Measurements from ENCODE around the gene PTGES3L. TPM values are rescaled to one million over a fixed set of nuclear protein-coding genes. Genes with fewer than 3 reads are reported as not detected.

The PTGES3L gene
- polyA plus RNA-seq (2011; rRNA removed): 3.3 and 3.4 TPM in 2 replicates
- 1.5 and 2.0 TPM in 2 replicates for polyA minus RNA-seq (2011; rRNA and poly(A)+ RNA removed)

DNA sequence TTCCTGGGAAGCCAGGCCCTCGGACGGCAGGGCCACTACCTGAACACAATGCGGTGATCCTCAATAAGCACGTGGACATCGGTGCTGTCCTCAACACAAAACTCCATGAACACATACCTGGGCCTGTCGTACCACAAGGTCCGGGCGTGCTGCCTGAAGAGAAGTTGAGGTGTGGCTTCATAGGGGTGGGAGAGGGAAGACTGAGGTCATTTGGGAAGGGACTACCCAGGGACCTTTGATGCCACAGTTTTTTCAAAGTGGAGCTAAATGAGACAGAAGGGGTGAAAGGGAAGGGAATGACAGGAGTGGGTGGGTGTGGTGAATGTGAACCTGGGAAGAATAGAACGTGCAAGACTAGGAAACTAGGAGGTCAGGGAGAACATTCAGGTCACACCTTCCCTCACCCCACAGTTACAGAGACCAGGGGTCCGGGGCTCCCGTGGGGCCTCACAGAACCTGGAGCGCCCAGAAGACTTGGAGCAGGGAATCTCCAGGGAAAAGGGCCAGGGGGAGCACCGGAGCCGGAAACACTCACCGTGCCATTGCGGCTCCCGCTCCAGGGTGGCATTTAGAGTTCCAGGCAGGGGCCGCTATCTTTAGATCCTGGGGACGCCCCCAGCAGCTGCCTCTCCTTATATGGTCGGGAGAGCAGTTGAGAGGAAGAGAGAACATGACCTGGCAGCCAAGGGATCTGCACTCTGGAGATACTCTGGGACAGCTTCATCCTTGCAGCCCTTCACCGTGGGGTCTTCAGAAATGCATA, at the start of gene PTGES3L:
Gene PTGES3L (minus strand): TSS at position 570 of the 763 bp plus-strand sequence. CDS start 27 bp downstream, at position 543.
- TF ChIP-seq CTCF (IDR thresholded peaks at IDR 0.05; ENCODE audit: insufficient read depth, low read depth, low read length): 0 out of 2 replicates have a peak, but pooled peaks have one; percentile 8
- Histone ChIP-seq H3K4me3 (ENCODE audit: low read depth, low read length) (peak within 1 kb of the TSS; percentile 99), H3K27me3 (ENCODE audit: control insufficient read depth, insufficient read depth, low read length) (no peaks in the 10 kb centered on the region), H3K36me3 (ENCODE audit: control insufficient read depth, insufficient read depth, low read length) (no peaks in the 10 kb centered on the region; the same call in 1 of the 2 replicates)
- ChIA-PET CTCF (interaction anchor here (0.7 kb wide), 2 partner anchors 55 to 899 kb away, joined by 3 read pairs; no protein-coding TSS in a partner anchor), POLR2A (interaction anchor here (1.3 kb wide), 1 partner anchor 18 kb away, joined by 3 read pairs; no protein-coding TSS in a partner anchor)
- no peak for DNase-seq (ENCODE audit: low read depth)

- no peaks in the 10 kb centered on the region for H3K36me3 ChIP-seq (ENCODE audit: control insufficient read depth, insufficient read depth, low read length)
- ChIA-PET CTCF (no interaction called here), POLR2A (no interaction called here)
- no peak for DNase-seq (ENCODE audit: low read depth)
- peaks cover 2% of the 10 kb centered on the region; the same call in 1 of the 2 replicates for H3K27me3 ChIP-seq (ENCODE audit: control insufficient read depth, insufficient read depth, low read length)
- no peak for TF ChIP-seq CTCF (IDR thresholded peaks at IDR 0.05; ENCODE audit: insufficient read depth, low read depth, low read length)
- no peak overlapping the region for H3K4me3 ChIP-seq (ENCODE audit: low read depth, low read length)
Observed at GRCh38 chr17:43028221-43028861, 48.5 kb upstream of the PTGES3L start.

DNA sequence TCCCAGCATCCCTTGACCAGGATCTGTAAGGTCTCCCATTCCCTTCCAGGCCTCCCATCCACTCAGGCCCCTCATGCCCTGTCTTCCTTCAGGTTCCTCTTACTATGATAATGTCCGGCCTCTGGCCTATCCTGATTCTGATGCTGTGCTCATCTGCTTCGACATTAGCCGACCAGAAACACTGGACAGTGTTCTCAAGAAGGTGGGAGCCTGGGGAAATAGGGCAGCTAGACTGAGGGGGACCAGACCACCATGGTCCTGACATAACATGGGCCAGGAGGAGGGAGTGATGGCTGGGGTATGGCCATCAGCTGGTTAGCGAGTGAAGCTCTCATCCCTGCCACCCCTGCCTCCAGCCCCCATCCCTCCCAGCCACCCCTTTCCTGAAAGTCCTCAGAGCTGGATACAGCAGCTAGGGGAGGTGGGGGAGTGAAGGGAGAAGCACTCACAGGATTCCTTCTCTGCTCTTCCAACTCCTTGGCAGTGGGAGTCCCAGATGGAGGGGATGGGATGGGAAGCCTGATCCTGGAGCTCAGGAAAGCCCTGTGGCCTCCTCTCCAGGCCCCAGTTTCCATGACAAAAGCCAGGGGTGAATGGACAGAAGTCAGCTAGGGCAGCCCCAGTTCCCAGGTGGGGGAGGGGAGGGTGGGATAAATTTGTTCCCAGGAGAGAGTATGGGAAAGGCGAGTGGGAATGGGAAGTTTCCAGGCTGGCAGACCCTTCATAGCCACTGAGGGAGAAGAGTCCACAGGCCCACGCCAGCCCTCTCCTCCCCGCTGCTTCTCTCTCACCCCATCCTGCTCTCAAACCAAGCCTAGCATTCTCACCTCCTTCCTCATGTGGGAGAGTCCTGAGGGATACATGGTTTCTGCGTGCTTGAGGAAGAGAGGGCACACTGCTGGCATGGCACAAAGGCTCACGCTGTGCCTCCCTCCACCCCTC, 47.5 kb upstream of the PTGES3L start:
- no peak for TF ChIP-seq CTCF (IDR thresholded peaks at IDR 0.05; ENCODE audit: insufficient read depth, low read depth, low read length)
- H3K36me3 ChIP-seq (ENCODE audit: control insufficient read depth, insufficient read depth, low read length): no peaks in the 10 kb centered on the region
- ChIA-PET POLR2A (no interaction called here), CTCF (no interaction called here)
- H3K27me3 ChIP-seq (ENCODE audit: control insufficient read depth, insufficient read depth, low read length): peaks cover 2% of the 10 kb centered on the region; the same call in 1 of the 2 replicates
- DNase-seq (ENCODE audit: low read depth): no peak
- no peak overlapping the region for H3K4me3 ChIP-seq (ENCODE audit: low read depth, low read length)

DNA sequence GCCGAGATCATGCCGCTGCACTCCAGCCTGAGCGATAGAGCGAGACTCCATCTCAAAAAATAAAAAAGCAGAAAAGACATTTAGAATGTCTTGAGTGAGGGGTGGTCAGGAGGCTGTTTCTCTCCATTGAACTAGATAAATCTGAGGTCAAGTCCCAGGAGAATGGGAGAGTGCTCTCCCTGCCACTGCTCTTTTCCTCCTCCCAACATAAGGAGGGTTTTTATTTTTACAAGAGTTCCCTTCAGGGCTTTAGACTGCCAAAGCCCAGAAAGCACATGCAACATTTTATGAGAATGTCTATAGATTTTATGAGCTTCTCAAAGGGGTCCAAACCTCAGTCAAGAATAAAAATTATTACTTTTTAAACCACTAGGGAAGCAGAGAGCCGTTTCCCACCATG, 46.7 kb upstream of the PTGES3L start:
- H3K36me3 ChIP-seq (ENCODE audit: control insufficient read depth, insufficient read depth, low read length): no peaks in the 10 kb centered on the region
- H3K4me3 ChIP-seq (ENCODE audit: low read depth, low read length): no peak overlapping the region
- H3K27me3 ChIP-seq (ENCODE audit: control insufficient read depth, insufficient read depth, low read length): peaks cover 2% of the 10 kb centered on the region; the same call in 1 of the 2 replicates
- ChIA-PET POLR2A (no interaction called here), CTCF (interaction anchor here (1.3 kb wide), 1 partner anchor 16 kb away, joined by 7 read pairs; no protein-coding TSS in a partner anchor)
- DNase-seq (ENCODE audit: low read depth): no peak
- TF ChIP-seq CTCF (IDR thresholded peaks at IDR 0.05; ENCODE audit: insufficient read depth, low read depth, low read length): no peak

Measured in BJ (cell line).